ENCODE results near the gene CWC22.

DNA sequence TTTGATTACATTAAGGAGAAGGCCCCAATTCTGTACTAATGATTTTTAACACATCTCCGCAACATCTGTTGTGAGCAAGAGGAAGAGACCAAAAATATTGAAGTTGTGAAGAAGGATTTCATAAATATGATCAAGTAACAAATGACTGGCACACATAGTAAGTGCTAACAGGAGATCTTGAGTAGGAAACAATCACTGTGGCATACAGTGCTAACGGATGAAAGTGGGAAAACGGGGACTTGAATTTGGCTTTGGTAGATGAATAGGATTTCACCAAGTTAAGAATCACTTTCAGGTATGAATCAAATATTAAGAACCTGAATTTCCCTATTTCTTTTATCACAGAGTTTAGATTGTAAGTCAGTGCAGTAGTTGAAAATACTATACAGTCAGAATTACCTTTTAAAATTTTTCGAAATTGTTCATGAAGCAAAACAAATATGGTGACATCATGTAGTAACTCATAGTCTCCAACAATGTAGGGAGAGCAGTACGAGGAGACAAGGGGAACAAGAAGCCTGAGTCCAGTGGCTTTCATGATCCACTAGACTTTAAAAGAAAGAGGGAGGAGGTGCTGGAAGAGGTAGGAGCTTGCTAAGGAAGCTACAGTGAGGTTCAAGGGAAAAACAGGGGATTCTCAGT is 16.3 kb downstream of the CWC22 start:
- no peak for TF ChIP-seq POLR2A (IDR thresholded peaks at IDR 0.05)
- TF ChIP-seq, protein P1, sequence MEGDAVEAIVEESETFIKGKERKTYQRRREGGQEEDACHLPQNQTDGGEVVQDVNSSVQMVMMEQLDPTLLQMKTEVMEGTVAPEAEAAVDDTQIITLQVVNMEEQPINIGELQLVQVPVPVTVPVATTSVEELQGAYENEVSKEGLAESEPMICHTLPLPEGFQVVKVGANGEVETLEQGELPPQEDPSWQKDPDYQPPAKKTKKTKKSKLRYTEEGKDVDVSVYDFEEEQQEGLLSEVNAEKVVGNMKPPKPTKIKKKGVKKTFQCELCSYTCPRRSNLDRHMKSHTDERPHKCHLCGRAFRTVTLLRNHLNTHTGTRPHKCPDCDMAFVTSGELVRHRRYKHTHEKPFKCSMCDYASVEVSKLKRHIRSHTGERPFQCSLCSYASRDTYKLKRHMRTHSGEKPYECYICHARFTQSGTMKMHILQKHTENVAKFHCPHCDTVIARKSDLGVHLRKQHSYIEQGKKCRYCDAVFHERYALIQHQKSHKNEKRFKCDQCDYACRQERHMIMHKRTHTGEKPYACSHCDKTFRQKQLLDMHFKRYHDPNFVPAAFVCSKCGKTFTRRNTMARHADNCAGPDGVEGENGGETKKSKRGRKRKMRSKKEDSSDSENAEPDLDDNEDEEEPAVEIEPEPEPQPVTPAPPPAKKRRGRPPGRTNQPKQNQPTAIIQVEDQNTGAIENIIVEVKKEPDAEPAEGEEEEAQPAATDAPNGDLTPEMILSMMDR (IDR thresholded peaks at IDR 0.05) = no peak
- no peak for TF ChIP-seq POLR2AphosphoS5 (IDR thresholded peaks at IDR 0.05)
- no peak for TF ChIP-seq EP300 (IDR thresholded peaks at IDR 0.05)
